ENCODE results near the gene FHIT.

The FHIT gene

DNA sequence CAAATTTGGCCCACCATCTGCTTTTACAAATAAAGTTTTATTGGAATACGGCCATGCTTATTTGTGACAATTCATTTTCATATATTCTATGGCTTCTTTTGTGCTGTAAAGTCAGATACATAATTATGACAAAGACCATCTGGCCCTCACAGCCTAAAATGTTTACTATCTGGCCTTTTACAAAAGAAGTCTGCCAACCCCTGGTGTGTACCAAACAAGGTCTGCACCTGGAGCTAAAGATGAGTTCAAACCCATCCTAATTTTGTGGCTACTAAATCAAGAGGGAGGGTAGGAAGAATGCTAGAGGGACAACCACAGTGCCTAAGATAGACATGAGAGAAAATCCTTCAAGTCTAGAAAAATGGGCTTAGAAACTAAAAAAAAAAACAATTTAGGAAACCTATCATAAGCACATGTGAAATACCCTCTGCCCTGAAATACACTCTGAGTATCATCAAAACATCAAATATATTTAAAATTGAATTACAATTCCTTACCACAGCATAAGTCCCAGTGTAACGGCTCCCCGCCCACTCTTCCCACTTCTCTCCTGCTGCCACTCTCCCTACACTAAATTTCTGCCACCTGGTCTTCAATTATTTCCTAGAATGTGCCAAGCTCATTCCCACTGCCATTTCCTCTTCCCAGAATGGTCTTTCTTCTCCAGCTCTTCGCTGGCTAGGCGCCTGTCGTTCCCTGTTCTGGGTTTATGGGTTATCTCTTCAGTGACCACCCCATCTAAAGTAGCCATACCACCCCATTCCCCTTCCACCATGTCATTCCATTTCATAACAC, 1250.7 kb downstream of the FHIT start:
- DNase-seq = no peak

DNA sequence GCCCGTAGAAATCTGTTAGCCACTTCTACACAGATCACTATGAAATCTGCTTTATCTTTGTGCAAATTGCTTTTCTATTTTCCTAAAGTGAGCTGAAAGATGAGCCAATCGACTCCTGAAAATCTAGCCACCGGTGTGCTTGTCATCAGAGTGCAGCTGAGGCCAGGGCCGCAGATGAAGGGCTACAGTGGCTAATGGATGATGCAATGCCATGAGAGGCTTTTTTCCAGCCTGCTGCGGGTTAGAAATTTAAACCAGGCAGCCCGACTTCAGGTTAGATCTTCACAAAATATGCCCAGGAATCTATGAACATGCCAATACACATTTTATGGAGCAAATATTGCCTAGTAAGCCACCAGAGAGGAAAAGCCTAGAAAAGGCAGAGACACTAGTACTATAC, 1253.2 kb downstream of the FHIT start:
- DNase-seq = no peak

DNA sequence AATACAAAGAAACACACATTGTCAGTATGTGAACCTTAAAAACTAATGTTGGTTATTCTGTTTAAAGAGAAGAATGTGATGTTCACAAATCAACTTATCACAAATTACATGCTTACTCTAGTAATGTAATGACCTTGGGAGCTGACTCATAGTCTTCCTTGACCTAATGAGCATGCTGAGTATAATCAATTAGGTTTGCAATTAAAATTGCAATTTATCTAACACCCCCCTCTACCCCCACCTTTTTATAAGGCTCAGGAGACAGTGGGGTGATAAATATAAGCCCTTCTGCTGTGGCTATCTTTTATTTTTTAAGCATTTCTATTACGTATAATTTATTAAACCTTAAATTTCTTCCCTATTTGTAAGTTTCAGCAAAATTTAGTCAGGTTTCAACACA, 1253.7 kb downstream of the FHIT start:
- no peak for DNase-seq

DNA sequence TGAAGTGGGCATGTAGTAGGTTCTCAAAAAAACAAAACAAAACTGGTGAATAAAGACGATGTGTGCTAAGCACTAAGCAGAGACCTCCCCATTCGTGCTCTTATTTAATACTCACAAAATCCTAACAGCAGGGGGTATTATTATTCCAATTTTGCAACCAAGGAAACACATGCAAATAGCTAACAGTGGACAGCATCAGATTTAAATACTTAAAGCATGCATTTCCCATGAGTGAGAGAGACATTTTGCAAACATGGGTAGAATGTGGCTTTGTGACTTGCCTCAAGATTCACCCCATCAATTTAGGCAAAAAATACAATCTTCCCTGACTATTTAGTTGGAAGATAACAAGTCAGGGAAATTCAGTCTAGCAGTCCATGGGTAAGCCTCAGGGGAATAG, 1255.2 kb downstream of the FHIT start:
- no peak for DNase-seq

DNA sequence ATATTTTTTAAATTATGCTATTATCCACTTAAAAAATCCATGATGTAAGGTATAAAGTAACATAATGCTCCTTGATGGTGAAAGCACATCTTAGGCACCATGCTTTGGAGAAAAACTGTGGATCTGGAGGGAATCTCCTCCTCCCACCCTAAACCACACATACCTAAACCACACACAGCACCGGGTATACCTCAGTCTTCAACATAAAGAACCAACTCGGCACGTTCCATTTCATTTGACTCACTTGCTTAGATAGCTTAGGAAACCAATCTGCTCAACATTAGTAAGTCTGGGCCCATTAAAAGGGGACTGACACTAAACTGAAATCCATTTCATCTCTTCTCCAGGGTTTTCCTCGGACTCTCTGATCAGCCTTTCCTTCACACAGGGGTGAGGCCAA, 1255.7 kb downstream of the FHIT start:
- DNase-seq = no peak

DNA sequence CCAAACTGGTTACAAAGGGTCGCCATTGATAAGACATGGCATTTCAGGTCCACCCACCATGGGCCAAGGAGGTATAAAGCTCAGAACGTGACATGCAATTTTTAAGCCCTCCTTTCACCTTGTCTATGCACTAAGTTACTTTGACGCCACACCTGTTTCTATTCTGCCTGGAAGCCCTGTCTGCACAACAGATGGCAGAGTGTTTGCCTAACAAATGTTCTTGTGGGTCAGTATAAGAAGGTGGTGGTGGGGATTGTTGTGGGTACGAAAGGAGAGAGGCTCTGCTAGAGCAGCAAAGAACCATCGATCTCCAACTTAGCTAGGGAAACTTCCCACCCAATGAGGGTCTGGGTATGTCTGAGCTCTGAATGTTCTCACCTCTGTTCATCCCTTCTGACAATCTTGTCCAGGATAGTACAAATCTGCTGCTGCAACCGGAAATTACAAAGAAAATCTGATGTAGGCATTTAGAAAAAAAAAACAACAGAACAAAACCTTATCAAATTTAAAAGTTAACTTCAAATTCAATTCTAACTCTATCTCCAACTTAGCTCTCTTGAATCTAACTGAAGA, 1256.4 kb downstream of the FHIT start:
- DNase-seq = no peak

DNA sequence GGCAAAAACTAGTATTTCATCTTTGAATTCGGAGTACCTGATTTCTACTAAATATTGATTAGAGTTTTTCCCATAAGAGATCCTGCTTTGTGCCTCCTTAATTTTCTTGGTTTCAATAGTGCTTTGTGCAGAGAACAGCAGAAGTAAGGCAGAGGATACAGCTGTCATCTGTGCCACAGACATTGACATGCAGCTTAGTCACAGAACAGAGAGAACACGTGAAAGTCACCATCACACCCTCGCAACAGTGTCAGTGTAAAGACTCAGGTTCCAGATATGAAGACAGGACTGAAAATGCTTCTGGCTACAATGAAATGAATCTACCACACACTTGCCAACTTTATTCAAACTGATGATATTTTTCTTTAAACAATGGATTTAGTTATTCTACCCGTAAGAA, 1258.7 kb downstream of the FHIT start:
- DNase-seq = no peak

DNA sequence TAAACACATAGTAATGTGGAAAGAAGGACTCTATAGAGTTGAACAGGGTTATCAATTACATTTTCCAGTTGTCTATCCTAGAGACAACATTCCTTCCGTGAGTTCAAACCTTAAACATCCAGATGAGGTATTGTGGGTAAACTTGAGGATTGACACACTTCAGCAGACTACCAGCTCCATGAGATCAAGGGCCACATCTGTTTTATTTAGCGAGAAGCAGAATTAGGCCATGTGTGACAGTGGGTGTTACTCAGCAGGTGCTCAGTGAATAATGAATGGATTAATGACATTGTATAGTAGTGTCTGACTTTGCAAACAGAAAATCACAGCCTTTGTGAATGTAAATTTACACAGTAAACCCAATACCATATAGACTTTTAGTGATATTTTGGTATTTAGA, 1260.3 kb downstream of the FHIT start:
- no peak for DNase-seq

DNA sequence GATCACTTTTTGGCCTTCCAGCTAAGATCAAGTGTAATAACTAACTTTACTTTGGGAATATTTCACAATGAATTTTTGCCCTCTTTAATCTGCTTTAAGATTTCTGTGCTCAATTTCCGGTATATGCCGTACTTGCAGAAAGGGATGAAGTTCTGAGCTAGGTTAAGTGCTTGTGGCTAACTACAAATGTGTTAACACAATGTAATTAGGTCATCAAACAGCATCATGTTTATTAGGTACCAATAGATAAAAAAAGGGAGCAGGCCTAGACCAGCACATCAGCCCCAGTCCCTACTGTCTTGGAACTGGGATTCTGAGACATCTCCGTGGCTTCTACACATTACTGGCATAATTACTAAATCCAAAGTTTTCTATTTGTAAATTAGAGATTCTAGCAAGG, 1268.7 kb downstream of the FHIT start:
- DNase-seq = no peak

DNA sequence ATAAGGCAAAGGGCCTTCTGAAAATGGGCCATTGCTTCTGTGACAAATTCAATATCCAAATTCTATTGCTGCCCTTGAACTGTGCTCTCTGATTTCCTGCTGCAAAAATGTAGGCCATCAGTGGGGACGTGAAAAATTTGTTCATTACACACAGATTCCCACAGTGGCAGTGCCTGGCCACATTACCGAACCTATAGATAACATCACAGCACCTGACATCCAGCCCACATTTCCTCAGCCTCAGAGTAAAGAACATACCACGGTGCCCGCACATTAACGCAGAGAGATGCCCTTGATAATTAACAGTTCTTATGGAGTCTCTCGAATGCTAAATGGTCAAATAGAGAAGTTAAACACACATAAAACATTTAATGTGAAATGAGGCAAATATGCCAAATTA, 1269.9 kb downstream of the FHIT start:
- no peak for DNase-seq

DNA sequence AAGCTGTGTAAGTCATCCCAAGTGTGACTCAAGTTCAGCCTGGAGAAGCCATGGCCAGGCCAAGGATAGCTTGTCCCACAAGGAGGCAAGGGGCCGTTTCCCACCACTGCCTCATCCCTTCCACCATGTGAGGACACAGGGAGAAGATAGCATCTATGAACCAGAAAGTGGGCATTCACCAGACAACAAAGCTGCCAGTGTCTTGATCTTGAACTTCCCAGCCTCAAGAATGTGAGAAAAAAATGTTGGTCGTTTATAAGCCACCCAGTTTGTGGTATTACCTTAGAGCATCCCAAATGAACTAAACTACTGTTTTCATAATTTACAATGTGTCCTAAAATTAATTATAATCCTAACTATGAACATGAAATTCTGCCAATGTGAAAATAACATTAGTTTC, 1270.7 kb downstream of the FHIT start:
- no peak for DNase-seq

DNA sequence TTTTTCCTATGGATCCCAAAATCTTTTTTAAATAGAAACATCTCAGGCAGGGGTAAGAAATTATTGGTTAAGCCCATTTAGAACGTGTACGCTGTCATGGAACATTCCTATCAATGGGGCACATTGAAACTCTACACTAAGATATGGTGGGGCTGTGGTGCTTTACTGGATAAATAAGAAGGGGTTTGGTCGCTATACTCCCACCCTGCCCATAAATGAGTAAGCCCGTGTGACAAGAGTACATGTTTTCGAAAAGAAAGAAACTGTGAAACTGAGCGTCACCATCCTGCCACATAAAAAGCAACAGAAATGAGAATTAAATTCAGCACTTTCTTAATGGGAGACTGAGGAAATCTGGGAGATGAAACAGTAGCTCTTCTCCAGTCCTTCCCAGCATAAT, 1271.7 kb downstream of the FHIT start:
- DNase-seq = no peak

DNA sequence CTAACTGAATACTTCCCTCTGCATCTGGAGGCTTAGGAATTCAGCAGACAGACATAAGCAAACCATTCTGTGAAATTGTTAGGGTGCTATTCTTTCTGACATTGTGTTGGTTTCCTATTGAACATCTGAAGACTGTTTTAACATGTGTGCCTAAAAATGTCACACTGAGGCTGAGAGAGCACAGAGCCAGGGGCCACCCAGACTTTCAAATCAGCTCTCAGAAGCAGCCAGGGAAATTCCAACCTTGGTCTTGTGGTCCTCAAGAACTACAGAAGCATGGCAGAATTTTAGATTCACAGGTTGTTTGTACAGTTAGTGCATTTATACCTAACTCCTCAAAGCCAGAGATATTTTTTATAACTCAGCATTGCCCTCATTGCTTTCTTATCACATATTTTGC, 1272.3 kb downstream of the FHIT start:
- no peak for DNase-seq

DNA sequence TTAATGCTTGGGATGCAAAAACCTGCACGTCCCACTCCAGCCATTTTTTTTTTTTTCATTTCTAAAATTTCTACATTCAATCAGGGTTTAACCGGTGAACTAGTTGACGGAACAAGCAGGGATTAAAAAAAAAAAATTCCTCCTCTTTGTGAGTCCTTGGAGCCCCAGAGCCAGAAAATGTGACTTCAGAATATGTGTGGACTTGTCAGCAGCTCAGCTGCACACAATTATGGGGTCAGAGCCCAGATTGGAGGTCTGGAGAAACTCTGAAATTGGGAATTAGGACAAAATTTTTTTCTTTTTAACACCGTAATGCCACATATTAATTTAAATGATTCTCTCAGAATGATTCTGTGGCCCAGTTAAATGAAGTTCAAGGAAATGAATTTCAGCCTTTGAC, 1280.5 kb downstream of the FHIT start:
- no peak for DNase-seq

DNA sequence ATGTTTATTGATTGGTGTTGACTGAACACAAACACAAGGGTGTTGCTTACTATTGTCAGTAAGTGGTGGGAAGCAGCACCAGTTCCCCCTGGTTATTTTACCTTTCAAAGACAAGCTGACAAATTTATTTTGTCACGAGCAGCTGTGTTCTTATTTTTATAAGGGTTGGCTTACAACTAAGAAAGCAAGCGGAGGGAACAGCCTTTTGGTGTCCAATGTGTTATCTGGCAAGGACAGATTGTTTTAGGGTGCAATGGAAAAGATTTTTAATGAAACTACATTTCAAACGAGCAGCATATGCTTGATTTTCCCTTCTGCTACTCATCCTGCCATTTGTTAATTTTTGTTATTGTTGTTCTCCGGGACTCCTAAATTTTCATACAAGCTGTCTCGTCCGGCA, 1280.9 kb downstream of the FHIT start:
- DNase-seq = no peak

DNA sequence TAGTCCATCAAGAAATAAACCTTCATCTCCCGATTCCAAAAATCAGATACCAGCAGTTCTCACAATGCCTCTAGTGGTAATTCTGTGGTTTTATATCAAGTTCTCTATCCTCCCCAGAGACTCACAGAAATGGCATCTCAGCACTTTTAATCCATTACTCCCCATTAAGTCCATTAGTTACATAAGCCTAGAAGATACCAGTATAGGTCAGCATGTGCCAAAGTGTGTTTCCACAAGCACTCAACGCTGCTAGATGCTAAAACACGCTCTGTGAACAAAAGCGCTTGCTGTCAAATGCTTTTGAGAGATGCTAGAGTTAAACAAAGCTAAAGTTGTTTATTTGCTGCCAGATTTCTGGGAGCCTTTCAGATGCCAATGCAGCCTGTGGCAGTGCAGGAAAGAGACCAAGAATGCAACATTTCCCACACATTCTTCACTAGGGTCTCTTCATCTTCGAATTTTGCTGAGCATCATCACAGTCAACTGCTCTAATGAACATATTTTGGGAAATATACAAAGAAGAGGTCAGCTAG, 1282.7 kb downstream of the FHIT start:
- DNase-seq = no peak

DNA sequence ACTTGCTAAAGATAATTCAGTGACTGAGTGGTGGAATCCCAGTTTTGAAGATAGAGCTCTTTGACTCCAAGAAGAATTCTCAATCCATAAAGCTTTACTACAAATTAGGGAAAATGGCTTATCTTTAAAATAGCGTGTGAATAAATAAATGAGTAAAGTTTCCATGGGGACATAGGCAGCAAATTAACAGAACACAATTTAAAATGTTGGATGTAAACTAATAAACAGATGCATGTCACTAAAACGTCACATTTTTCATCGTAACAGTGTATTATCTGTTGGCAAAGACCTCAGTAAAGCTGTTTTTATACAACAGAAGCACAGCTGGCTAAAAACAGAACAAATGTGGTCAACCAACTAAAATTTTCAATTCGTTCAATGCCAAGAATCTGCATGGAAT, 1287.6 kb downstream of the FHIT start:
- DNase-seq = no peak

DNA sequence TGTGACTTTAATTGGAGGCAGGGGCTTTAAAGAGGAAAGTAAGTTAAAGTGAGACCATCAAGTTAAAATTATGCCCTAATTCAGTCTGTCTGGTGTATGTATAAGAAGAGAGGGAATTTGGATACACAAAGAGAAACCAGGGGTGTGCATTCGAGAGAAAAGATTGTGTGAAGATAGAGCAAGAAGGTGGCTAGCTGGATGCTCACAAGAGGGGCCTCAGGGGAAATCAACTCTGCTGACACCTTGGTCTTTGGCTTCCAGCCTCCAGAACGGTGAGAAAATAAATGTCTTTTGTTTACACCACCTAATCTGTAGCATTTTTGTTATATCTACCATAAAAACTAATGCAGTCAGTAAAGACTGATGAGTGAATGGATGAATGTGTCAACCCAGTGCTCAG, 1294.1 kb downstream of the FHIT start:
- no peak for DNase-seq

DNA sequence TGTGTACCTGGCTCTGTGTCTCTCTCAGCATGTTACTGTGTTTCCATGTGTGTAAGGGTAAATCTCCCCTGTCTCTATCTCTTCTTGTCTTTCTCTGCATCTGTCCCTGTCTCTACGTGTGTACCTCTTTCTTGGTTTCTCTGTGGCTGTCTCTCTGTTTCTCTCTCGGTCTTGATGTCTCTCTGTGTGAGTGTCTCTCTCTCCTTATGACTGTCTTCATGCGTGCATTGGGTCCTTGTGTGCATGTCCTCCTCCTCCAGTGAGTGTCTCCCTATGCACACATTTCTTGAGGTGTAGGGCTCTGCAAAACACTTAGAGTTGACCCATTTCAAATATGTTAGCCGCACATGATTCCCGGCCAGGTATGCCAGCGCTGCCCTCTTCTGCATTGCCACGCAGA, 1298.1 kb downstream of the FHIT start:
- no peak for DNase-seq

DNA sequence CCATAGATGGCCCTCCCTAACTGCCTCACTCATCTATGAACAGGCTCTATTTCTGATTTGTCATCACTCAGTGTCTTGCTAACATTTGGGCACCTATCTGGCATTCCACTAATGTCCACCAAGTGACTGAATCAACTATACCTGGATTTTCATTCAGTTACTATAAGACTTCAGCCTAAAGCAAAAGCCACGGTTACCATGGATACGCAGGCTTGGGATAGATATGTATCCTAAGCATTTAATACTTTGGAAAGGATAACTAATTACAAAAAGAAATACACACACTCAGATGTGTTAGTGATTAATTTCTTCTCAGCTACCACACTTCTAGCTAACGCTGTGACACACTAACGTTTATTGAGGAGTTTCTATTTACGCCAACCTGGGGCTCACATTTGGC, 1301.9 kb downstream of the FHIT start:
- DNase-seq = no peak

DNA sequence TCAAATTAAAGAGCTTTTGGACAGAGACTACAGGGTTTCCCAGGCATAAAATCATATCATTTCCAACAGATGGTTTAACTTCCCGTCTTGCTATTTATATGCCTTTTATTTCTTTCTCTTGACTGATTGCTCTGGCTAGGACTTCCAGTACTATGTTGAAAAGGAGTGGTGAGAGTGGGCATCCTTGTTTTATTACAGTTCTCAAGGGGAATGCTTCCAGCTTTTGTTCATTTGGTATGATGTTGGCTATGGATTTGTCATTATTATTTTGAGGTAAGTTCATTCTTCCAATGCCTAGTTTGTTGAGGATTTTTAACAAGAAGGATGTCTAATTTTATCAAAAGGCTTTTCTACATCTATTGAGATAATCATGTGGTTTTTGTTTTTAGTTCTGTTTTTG, 1304.9 kb downstream of the FHIT start:
- DNase-seq = no peak

DNA sequence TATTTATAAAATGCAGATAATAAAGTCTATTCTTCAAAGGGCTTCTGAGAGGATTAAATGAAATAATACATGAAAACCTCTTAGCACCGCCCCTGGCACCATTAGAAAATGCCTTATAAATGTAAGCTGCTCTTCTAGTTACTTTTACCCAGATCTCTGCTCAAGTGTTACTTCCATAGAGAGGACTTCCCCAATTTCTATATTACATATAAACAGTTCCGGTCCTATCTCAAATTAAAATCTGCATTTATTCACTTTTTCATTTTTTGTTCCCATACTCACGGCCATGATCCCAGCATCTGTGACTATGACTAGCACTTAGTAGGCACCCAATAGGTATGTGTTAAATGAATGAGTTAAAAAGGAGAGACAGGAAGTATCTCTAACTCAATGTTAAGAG, 1310.5 kb downstream of the FHIT start:
- DNase-seq = no peak

DNA sequence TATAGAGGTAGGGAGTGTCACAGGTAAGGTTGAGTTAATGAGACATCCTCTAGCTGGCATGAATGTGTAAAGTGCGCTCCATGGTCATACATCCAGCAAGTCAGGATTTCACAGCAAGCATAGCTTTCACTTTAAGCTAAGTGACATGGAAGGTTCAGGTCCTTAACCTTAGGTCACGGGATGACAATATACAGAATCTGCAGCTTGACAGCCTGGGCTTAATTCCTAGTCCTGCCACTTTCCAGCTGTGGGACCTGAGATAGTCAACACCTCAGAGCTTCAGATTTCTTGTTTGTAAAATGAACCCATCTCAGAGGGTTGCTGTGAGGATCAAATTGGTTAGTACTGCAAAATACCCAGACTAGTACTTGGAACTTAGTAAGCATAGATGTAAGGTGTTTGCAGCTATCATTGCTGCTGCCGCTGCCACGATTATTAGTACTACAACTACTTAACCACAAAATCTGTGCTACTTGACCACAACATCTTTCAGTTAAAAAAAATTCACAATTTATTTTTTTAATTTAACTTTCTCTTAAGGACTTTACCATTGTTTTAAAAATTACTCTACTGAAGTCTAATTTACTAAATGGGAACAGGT, 1311.3 kb downstream of the FHIT start:
- DNase-seq = no peak

DNA sequence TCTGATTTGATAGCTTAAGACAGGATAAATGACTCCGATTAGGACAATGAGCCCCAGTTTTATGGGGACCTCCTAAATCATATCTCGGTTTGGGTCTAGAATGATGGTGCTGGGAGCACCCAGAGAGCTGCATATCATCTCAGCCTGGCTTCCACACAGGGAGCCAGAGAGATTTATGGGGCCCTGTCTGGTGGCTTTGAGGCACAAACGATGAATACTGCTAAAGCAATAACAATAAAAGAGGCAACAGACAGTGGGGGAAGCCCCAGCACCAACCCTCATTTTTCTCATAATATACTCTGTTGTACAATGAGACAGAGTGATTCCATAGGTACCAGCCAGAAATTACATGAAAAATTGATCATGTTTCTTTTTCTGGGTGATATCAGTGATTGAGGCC, 1312.4 kb downstream of the FHIT start:
- DNase-seq = no peak

DNA sequence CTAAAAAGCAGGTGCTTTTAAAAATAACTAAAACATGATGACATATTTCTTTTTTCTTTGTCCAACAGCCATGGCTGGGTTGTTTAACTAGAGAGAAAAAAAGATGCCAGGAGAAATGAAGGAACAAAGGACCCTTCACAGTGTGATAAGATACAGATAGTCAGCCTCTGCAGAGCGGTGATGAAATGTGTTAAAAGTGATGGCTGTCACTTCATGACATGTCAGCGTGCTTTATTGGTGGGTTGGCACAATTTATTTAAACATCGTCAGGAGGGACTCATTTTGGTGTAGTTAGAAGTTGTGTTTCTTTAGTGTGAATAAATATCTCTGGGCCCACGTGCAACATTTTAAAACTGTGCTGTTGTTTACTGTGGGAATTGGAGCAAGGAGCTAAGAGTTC, 1314.1 kb downstream of the FHIT start:
- no peak for DNase-seq
